Endothelial cell of umbilical vein (primary cell): ENCODE results near the gene LSMEM2. TPM values are rescaled to one million over a fixed set of nuclear protein-coding genes. Genes with fewer than 3 reads are reported as not detected.
A peak's percentile ranks its signal among the peaks of the same experiment; 100 is the strongest.

Experiments
- BruUV-seq: library from RNA; stranded (reverse); fragments of 400-500 nt; replicated peaks from 2 replicates; lab custom pipeline; 2021; lab: Mats Ljungman, UMichigan
- CTCF ChIA-PET: fragments of 300-600, 350-600 bp; sonication (Branson Sonifier 250); formaldehyde crosslinking; loops from one replicate; lab custom pipeline; 2021; ENCODE audit warnings: antibody characterized with exemption, inconsistent platforms; lab: Charles Lee
- POLR2A ChIA-PET: fragments of 300-600, 350-600 bp; sonication (Branson Sonifier 250); formaldehyde crosslinking; loops from one replicate; lab custom pipeline; 2021; ENCODE audit warnings: antibody characterized with exemption, inconsistent platforms; lab: Charles Lee
- DNase-seq: peaks from one replicate; pipeline ENCODE4 v3.0.0-alpha.2; 2011; ENCODE audit warnings: low read depth, low spot score
- FAIRE-seq: peaks from 2 replicates; lab custom pipeline; 2011; peaks lifted over from hg19 to GRCh38; lab: Jason Lieb, UNC
- H2AFZ ChIP-seq: 2 replicates; pipeline ENCODE4 v1.6.0; 2012; ENCODE audit warnings: low read depth, low read length, control low read depth, inconsistent platforms
- H3K27ac ChIP-seq: 2 replicates; pipeline ENCODE4 v1.5.1; 2011; ENCODE audit warnings: low read depth, mild to moderate bottlenecking, control low read depth, low read length, moderate library complexity; ENCODE audit not compliant: insufficient read depth
- H3K27me3 ChIP-seq, 2 experiments: 2 replicates each; pipeline versions ENCODE4 v1.6.0 to v1.6.1; 2011; ENCODE audit warnings: low read length in 2 of 2, mixed read lengths in 1 of 2; ENCODE audit not compliant: control insufficient read depth in 2 of 2, insufficient read depth in 2 of 2
- H3K36me3 ChIP-seq, 2 experiments: 2 replicates in 1 of 2; 3 replicates in 1 of 2; pipeline ENCODE4 v1.5.1; 2011; ENCODE audit warnings: low read length in 2 of 2, mild to moderate bottlenecking in 1 of 2, moderate library complexity in 1 of 2; ENCODE audit not compliant: control insufficient read depth in 2 of 2, insufficient read depth in 2 of 2; ENCODE audit errors: extremely low read depth in 1 of 2
- H3K4me1 ChIP-seq: 3 replicates; pipeline ENCODE4 v1.5.1; 2011; ENCODE audit warnings: mild to moderate bottlenecking, low read length; ENCODE audit not compliant: control insufficient read depth, insufficient read depth; ENCODE audit errors: extremely low read depth
- H3K4me2 ChIP-seq: 2 replicates; pipeline ENCODE4 v1.6.1; 2011; ENCODE audit warnings: low read length, control low read depth, mixed read lengths; ENCODE audit not compliant: insufficient read depth
- H3K4me3 ChIP-seq, 3 experiments: fragments of 200-600 bp in 1 of 3; sonication (generic), shearing (Covaris generic) in 1 of 3; replicated peaks in 1 of 3; 2 replicates each; pipeline ENCODE4 v1.5.1; 2011 to 2016; ENCODE audit warnings: control low read depth in 3 of 3, low read length in 3 of 3, mild to moderate bottlenecking in 2 of 3, inconsistent platforms in 1 of 3, low read depth in 1 of 3, moderate library complexity in 1 of 3; ENCODE audit not compliant: insufficient read depth in 1 of 3
- H3K79me2 ChIP-seq: 2 replicates; pipeline ENCODE4 v1.6.0; 2012; ENCODE audit warnings: low read length, inconsistent platforms; ENCODE audit not compliant: control insufficient read depth, insufficient read depth
- H3K9ac ChIP-seq: replicated peaks from 2 replicates; pipeline ENCODE3; 2011; ENCODE audit warnings: low read length, control low read depth; ENCODE audit not compliant: insufficient read depth; ENCODE audit errors: extremely low read depth
- H3K9me1 ChIP-seq: replicated peaks from 3 replicates; pipeline ENCODE4 v1.6.0; 2011; ENCODE audit warnings: mild to moderate bottlenecking, low read length; ENCODE audit not compliant: control insufficient read depth, insufficient read depth; ENCODE audit errors: extremely low read depth
- H3K9me3 ChIP-seq: replicated peaks from 2 replicates; pipeline ENCODE4 v1.5.1; 2012; ENCODE audit warnings: low read length, inconsistent platforms; ENCODE audit not compliant: control insufficient read depth, insufficient read depth
- H4K20me1 ChIP-seq: replicated peaks from 2 replicates; pipeline ENCODE3; 2011; ENCODE audit warnings: mild to moderate bottlenecking, low read length; ENCODE audit not compliant: control insufficient read depth, insufficient read depth; ENCODE audit errors: extremely low read depth
- FOS ChIP-seq: IDR thresholded peaks from 2 replicates; pipeline ENCODE4 v1.6.1; 2011; ENCODE audit warnings: mild to moderate bottlenecking, low read length, moderate library complexity, borderline replicate concordance; ENCODE audit not compliant: insufficient read depth
- GATA2 ChIP-seq: IDR thresholded peaks from 2 replicates; pipeline ENCODE4 v1.7.0; 2011; ENCODE audit warnings: low read depth, mild to moderate bottlenecking, moderate library complexity, mixed read lengths, low read length; ENCODE audit not compliant: insufficient read length, insufficient read depth
- MYC ChIP-seq: IDR thresholded peaks from one replicate; pipeline ENCODE4 v1.6.1; 2011; ENCODE audit warnings: mild to moderate bottlenecking, low read depth, low read length
- POLR2A ChIP-seq: IDR thresholded peaks from 2 replicates; pipeline ENCODE4 v1.6.1; 2012; ENCODE audit warnings: low read depth, mild to moderate bottlenecking, control low read depth, low read length
- POLR2AphosphoS5 ChIP-seq: IDR thresholded peaks from 2 replicates; pipeline ENCODE4 v1.6.1; 2012; ENCODE audit warnings: low read depth, mild to moderate bottlenecking, control low read depth, low read length, moderate library complexity; ENCODE audit not compliant: insufficient read depth
- dilution Hi-C: fragments of 300-500 bp; cut with MboI; formaldehyde crosslinking; loops from one replicate; pipeline ENCODE4 v1.15.0; 2019; ENCODE audit warnings: low sequenced_read_pairs; ENCODE audit not compliant: extremely low pct_ligation_motif_present
- intact Hi-C: fragments of 100-400 bp; cut with micrococcal nuclease; formaldehyde crosslinking; loops from one replicate; pipeline ENCODE4 v1.10.0; 2022
- polyA plus RNA-seq, 4 experiments: library from polyadenylated mRNA; depleted of rRNA in 3 of 4; stranded (reverse) in 3 of 4; unstranded in 1 of 4; fragments of >200 nt; gene quantifications; 2 replicates each; pipeline versions ENCODE4 v1.2.1 to v1.2.3, GENCODE V29; 2011 to 2012; ENCODE audit warnings: missing spikeins in 1 of 4
- total RNA-seq: library from RNA; stranded (reverse); gene quantifications from 2 replicates; pipeline ENCODE4 v1.2.3, GENCODE V29; 2021
- TF ChIP-seq, protein P1 (sequence below), 2 donors: IDR thresholded peaks; 1 replicate in 1 of 2; 2 replicates in 1 of 2; pipeline ENCODE4 v1.5.1; 2011; ENCODE audit warnings: low read length in 2 of 2, mild to moderate bottlenecking in 2 of 2, moderate library complexity in 2 of 2, control low read depth in 1 of 2, inconsistent platforms in 1 of 2, low read depth in 1 of 2; ENCODE audit not compliant: insufficient read depth in 1 of 2; ENCODE audit errors: extremely low read depth in 1 of 2
- TF ChIP-seq, protein P2 (sequence below): IDR thresholded peaks from 2 replicates; pipeline ENCODE4 v1.6.1; 2011; ENCODE audit not compliant: insufficient read depth, insufficient read length

Gene LSMEM2
- total and polyA plus RNA-seq, 2 donors (not counting 3 experiments of a cell fraction or from before 2014, with no cell fraction given), result not detected

DNA sequence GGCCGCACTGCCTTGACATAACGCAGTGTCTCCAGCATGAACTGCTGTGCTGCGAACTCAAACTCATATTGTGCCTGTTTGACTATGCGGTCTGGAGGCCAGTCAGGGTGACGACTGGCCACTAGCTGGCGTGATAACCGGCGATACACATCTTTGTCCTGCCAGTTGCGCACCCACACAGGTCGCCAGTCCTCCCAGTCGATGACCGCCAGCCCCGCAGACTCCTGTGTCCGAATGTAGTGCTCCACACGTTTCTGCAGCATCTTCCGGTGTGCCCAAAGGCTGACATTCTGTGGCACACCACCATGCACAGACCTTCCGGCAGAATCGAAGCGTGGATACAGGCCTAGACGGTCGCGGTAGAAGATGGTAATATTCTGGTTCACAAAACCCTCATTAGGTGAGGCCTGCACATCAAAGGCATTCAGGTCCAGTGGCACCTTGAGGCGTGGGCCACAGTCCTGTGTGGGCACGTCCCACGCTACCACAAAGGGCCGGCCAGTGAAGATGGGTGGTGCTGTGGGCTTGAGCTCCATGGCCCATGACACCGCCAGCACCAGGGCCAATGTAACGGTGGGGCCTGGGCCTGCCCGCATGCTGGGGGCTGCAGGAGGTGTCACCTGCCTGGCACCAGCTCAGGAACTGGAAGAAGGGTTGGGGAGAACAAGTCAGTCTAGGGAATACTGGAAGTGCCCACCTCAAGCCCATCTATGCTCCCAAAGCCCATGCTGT, 41.2 kb downstream of the LSMEM2 start:
- peak; percentile 87 for FAIRE-seq
- dilution Hi-C loops (no loop called here), intact Hi-C loops (no loop called here)
- H3K79me2 ChIP-seq, result peaks cover 52% of the 10 kb centered on the region
- CTCF ChIA-PET, result interaction anchor here (1.2 kb wide), 1 partner anchor 8 kb away, joined by 4 read pairs; the partner anchor contains the start of gene TUSC2
- POLR2A ChIA-PET, result interaction anchor here (1.2 to 5.1 kb wide), 2 partner anchors 8 to 16 kb away, joined by 3 to 38 read pairs; partner anchors contain the start of gene TUSC2
- DNase-seq, result peak; percentile 46
- H3K36me3 ChIP-seq, result peaks cover 16 to 40% of the 10 kb centered on the region in 2 experiments
- H3K27me3 ChIP-seq, result no peaks in the 10 kb centered on the region
- peak overlapping the region; percentile 89 for H3K9ac ChIP-seq
- H3K9me3 ChIP-seq, result no peaks in the 10 kb centered on the region
- peak overlapping the region; percentile 69 for H3K4me2 ChIP-seq
- peak overlapping the region; percentile 87 for H3K27ac ChIP-seq
- H4K20me1 ChIP-seq, result no peaks in the 10 kb centered on the region
- TSS peak; percentile 10 for BruUV-seq
- H3K4me1 ChIP-seq, result peaks cover 67% of the 10 kb centered on the region
- peak overlapping the region; percentile 65 to 89 (median 89) for H3K4me3 ChIP-seq
- TF ChIP-seq POLR2AphosphoS5 (peak; percentile 21), FOS (no peak), POLR2A (peak; percentile 59), GATA2 (peak; percentile 36), MYC (no peak)
- TF ChIP-seq, protein P1, sequence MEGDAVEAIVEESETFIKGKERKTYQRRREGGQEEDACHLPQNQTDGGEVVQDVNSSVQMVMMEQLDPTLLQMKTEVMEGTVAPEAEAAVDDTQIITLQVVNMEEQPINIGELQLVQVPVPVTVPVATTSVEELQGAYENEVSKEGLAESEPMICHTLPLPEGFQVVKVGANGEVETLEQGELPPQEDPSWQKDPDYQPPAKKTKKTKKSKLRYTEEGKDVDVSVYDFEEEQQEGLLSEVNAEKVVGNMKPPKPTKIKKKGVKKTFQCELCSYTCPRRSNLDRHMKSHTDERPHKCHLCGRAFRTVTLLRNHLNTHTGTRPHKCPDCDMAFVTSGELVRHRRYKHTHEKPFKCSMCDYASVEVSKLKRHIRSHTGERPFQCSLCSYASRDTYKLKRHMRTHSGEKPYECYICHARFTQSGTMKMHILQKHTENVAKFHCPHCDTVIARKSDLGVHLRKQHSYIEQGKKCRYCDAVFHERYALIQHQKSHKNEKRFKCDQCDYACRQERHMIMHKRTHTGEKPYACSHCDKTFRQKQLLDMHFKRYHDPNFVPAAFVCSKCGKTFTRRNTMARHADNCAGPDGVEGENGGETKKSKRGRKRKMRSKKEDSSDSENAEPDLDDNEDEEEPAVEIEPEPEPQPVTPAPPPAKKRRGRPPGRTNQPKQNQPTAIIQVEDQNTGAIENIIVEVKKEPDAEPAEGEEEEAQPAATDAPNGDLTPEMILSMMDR (IDR thresholded peaks at IDR 0.05; ENCODE audit: extremely low read depth in 1 of 2, insufficient read depth in 1 of 2, low read depth in 1 of 2, low read length in 2 of 2), result peak in 1 of 2 donors; percentile 50
- TF ChIP-seq, protein P2, sequence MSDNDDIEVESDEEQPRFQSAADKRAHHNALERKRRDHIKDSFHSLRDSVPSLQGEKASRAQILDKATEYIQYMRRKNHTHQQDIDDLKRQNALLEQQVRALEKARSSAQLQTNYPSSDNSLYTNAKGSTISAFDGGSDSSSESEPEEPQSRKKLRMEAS, result no peak
- H2AFZ ChIP-seq, result no peak overlapping the region
- H3K9me1 ChIP-seq, result no peaks in the 10 kb centered on the region
